ENCODE results near the gene LINC00237.

- TF ChIP-seq POLR2A (IDR thresholded peaks at IDR 0.05) (no peak), POLR2AphosphoS5 (IDR thresholded peaks at IDR 0.05) (no peak)
These were observed 18.2 kb downstream of the LINC00237 start for GRCh38 chr20:21087862-21088540.
